ENCODE data around the gene RPE. TPM values are rescaled to one million over a fixed set of nuclear protein-coding genes. Genes with fewer than 3 reads are reported as not detected.

The RPE gene
- total RNA-seq, 2 experiments from 2014 or later, result 57.7 to 59.3 TPM

DNA sequence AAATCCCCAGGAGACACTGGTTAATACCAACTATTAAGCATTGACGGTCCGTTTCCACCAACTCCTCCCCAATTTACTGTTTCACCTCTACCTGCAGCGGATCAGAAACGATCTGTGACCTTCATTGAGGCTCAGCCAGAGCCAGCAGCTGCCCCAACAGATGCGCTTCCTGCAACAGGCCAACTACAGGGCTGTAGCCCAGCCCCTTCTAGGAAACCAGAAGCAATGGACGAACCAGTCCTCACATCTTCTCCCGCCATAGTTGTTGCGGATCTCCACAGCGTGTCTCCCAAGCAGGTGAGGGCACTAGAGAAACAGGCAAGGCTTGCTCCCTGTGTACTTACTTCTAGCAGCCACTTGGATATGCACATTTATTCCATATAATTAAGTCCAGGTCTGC is 8.5 kb upstream of the RPE start:
- CTCF ChIA-PET, result no interaction called here

DNA sequence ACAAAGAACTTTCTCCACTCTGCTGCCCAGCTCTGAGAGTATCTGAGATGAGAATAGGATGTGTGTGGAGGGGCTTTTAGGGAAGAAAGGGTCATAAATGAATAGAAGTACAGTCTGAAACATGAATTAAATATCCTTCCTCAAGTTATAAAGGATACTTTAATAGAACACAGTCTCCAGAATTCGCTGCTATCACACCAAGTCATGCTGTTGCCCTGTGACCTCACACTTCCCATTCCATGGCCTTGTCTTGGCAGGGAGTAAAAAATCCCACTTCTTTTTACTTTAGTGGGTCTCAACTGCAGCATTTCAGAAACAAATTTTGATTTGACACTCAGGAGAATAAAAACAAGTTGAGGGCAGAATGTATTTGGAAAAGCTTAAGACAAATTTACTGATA is 3.8 kb upstream of the RPE start:
- ChIA-PET POLR2A (no interaction called here), CTCF (no interaction called here)

More for the DNA sequence above, 8.5 kb upstream of the RPE start:
- POLR2A ChIA-PET, result no interaction called here

- ChIA-PET CTCF (interaction anchor here (0.6 kb wide), 1 partner anchor 13 kb away, joined by 3 read pairs; no protein-coding TSS in a partner anchor), POLR2A (no interaction called here)
Measured at GRCh38 chr2:210000464-210001324, 1.7 kb upstream of the RPE start.

DNA sequence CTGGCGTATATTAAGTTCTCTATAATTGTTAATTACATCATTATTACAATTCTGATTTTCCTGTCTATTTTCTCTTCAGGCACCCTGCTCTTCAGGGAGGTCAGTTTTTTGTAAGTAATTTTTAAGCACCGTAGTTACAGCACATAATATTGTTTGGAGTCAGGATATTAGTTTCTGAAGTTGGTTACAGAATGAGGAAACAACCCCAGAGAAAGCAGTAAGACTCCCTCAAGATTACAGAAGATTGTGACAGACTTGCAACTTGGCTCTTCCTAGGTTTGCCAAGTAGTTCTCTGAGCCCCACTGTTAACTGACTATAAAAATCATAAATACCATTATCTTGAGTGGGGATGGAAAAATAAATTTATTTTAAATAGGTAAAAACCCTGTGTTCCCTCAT is 921 bp downstream of the RPE start:
- ChIA-PET POLR2A (interaction anchor here (0.9 kb wide), 1 partner anchor 12 kb away, joined by 3 read pairs; no protein-coding TSS in a partner anchor), CTCF (no interaction called here)

- ChIA-PET POLR2A (interaction anchor here (0.7 kb wide), 1 partner anchor 599 kb away, joined by 3 read pairs; no protein-coding TSS in a partner anchor), CTCF (no interaction called here)
Measured at GRCh38 chr2:210004881-210005280, 2.4 kb downstream of the RPE start.

DNA sequence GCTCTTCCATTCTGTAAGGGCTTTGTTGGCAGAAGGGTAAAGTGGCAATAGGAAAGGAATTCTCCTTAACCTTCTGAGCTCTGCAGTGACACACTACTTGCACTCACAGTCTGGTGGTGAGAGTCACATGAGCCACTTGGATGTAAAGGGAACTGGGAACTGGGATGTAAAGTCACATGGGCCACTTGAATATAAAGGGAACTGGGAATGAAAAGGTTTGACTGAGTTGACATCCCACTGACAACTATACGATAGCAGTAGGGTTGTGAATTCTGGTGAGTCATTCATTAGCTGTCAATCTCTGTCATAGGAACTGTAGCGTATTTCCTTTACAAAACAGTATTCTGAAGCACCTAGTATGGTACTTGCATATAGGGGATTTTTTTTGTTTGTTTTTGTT is 5.5 kb downstream of the RPE start:
- CTCF ChIA-PET, result interaction anchor here (0.6 kb wide), 1 partner anchor 9 kb away, joined by 3 read pairs; no protein-coding TSS in a partner anchor

GRCh38 chr2:210009126-210009525 is 6.7 kb downstream of the RPE start:
- POLR2A ChIA-PET, result no interaction called here
- CTCF ChIA-PET, result no interaction called here

More for the DNA sequence above, 5.5 kb downstream of the RPE start:
- POLR2A ChIA-PET, result no interaction called here

DNA sequence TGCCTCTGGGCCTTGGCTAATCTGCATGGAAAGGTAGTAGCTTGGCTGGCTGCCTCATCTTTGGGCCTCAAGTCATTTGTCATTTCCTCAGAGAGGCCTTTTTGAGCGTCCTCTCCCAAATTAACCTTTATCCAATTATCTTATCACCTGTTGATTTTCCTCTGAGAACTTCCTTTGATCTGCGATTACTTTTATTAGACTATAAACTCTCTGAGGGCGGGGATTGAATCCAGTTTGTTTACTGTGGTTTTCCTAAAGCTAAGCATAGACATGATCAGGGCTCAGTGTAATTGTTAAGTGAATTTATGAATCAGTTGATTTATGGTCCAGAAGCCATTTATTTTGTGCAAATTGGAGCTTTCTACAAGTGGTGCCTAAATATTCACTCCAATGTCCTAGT is 7.5 kb downstream of the RPE start:
- CTCF ChIA-PET, result no interaction called here
- POLR2A ChIA-PET, result no interaction called here

DNA sequence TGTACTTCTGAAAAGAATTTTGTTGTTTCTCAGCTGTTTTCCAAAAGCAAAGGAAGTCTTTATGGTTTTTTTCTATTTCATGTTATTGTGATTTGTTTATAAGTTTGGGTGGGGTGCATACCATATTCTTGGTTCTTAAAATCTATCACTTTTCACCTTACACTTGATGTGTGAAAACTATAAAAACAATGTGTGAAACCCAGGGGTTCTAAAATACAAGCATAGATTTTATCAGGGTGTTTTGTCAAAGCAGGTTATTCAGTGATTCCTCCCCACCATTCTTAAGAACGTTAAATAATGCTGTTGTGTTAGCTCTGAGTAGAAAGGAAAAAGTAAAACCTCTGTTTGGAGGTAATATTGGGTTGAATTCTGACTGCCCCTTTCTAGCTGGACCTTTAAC is 17.7 kb downstream of the RPE start:
- ChIA-PET CTCF (no interaction called here), POLR2A (no interaction called here)

- ChIA-PET POLR2A (no interaction called here), CTCF (no interaction called here)
Measured at GRCh38 chr2:210022824-210023223, 20.4 kb downstream of the RPE start.

GRCh38 chr2:210027608-210028007 is 25.2 kb downstream of the RPE start:
- CTCF ChIA-PET, result no interaction called here
- POLR2A ChIA-PET, result no interaction called here

- CTCF ChIA-PET, result no interaction called here
- POLR2A ChIA-PET, result no interaction called here
Measured at GRCh38 chr2:210028178-210028577, 25.7 kb downstream of the RPE start.

GRCh38 chr2:210034087-210034683 is 31.7 kb downstream of the RPE start:
- ChIA-PET CTCF (no interaction called here), POLR2A (no interaction called here)

GRCh38 chr2:210035679-210036078 is 33.2 kb downstream of the RPE start:
- POLR2A ChIA-PET, result no interaction called here
- CTCF ChIA-PET, result no interaction called here

GRCh38 chr2:210038078-210038477 is 35.6 kb downstream of the RPE start:
- POLR2A ChIA-PET, result no interaction called here
- CTCF ChIA-PET, result no interaction called here

GRCh38 chr2:210046851-210047500 is 44.5 kb downstream of the RPE start:
- ChIA-PET POLR2A (no interaction called here), CTCF (no interaction called here)

GRCh38 chr2:210049831-210050230 is 47.4 kb downstream of the RPE start:
- CTCF ChIA-PET, result no interaction called here
- POLR2A ChIA-PET, result interaction anchor here (0.7 kb wide), 1 partner anchor 37 kb away, joined by 12 read pairs; no protein-coding TSS in a partner anchor

GRCh38 chr2:210050885-210051284 is 48.4 kb downstream of the RPE start:
- CTCF ChIA-PET, result no interaction called here
- POLR2A ChIA-PET, result no interaction called here

GRCh38 chr2:210054696-210055095 is 52.3 kb downstream of the RPE start:
- CTCF ChIA-PET, result no interaction called here
- POLR2A ChIA-PET, result no interaction called here

DNA sequence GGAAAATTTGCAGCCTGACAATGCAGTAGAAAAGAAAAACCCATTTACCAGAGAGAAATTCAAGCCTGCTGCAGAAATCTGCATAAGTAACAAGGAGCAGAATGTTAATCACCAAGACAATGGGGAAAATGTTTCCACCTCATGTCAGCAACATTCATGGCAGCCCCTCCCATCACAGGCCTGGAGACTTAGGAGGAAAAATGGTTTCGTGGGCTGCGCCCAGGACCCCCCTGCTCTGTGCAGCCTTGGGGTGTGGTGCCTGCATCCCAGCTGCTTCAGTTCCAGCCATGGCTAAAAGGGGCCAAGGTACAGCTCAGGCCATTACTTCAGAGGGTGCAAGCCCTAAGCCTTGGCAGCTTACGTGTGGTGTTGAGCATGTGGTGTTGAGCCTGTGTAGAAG is 53.4 kb downstream of the RPE start:
- ChIA-PET CTCF (no interaction called here), POLR2A (no interaction called here)

GRCh38 chr2:210063306-210063705 is 60.9 kb downstream of the RPE start:
- ChIA-PET CTCF (no interaction called here), POLR2A (no interaction called here)
